HepG2 (cell line): ENCODE measurements around the gene ADPGK. TPM values are rescaled to one million over a fixed set of nuclear protein-coding genes. Genes with fewer than 3 reads are reported as not detected.

Source experiments
- ATAC-seq: fragments of 200-7000 bp; cut with Tn5 transposase; 3 replicates; pipeline ENCODE4 v1.9.1; 2020; ENCODE audit warnings: mild to moderate bottlenecking, moderate library complexity
- BruUV-seq: library from RNA; stranded (reverse); fragments of 400-500 nt; replicated peaks from 2 replicates; lab custom pipeline; 2021; lab: Mats Ljungman, UMichigan
- CTCF ChIA-PET: fragments of 300-600 bp; formaldehyde crosslinking; extraction: SDS; loops from one replicate; lab custom pipeline; 2021; ENCODE audit warnings: low total read pairs, inconsistent platforms, low intra/inter-chr PET ratio; lab: Yijun Ruan, JAX
- POLR2A ChIA-PET: fragments of 350-600 bp; sonication (Branson Sonifier 250); formaldehyde crosslinking; loops from one replicate; lab custom pipeline; 2020; ENCODE audit warnings: antibody characterized with exemption, inconsistent platforms; lab: Yijun Ruan, JAX
- DNase-seq: peaks from one replicate; pipeline ENCODE4 v3.0.0-alpha.2; 2015; ENCODE audit warnings: low spot score
- FAIRE-seq: peaks from 3 replicates; lab custom pipeline; 2011; peaks lifted over from hg19 to GRCh38; lab: Jason Lieb, UNC
- H2AFZ ChIP-seq: one replicate; pipeline ENCODE4 v1.6.1; 2011; ENCODE audit warnings: low read length, inconsistent platforms
- H3K27ac ChIP-seq: fragments of 300-600 bp; 3 replicates; pipeline ENCODE4 v1.8.0; 2011; ENCODE audit warnings: mixed run types, mild to moderate bottlenecking, mixed read lengths, low read length, inconsistent platforms; ENCODE audit not compliant: insufficient read depth; ENCODE audit errors: extremely low read length
- H3K27me3 ChIP-seq, 2 experiments: fragments of 200-600 bp in 1 of 2; 2 replicates in 1 of 2; 3 replicates in 1 of 2; pipeline versions ENCODE4 v1.6.0 to v1.8.0; 2011; ENCODE audit warnings: low read length in 2 of 2, mild to moderate bottlenecking in 2 of 2, moderate library complexity in 2 of 2, inconsistent platforms in 1 of 2; ENCODE audit not compliant: insufficient read depth in 2 of 2, control insufficient read depth in 1 of 2
- H3K36me3 ChIP-seq, 2 experiments: fragments of 200-600 bp in 1 of 2; replicated peaks in 1 of 2; 2 replicates in 1 of 2; 3 replicates in 1 of 2; pipeline versions ENCODE4 v1.5.1 to v1.8.0; 2011; ENCODE audit warnings: low read length in 2 of 2, inconsistent platforms in 1 of 2; ENCODE audit not compliant: insufficient read depth in 2 of 2, control insufficient read depth in 1 of 2
- H3K4me1 ChIP-seq: 2 replicates; pipeline ENCODE4 v1.5.1; 2012; ENCODE audit warnings: low read length, inconsistent platforms; ENCODE audit not compliant: insufficient read depth
- H3K4me2 ChIP-seq: 2 replicates; pipeline ENCODE4 v1.6.0; 2011; ENCODE audit warnings: low read depth, low read length, inconsistent platforms
- H3K4me3 ChIP-seq, 3 experiments: fragments of 200-600 bp in 1 of 3; sonication (generic), shearing (Covaris generic) in 1 of 3; replicated peaks in 1 of 3; 2 replicates each; pipeline ENCODE4 v1.5.1; 2011 to 2016; ENCODE audit warnings: low read length in 3 of 3, inconsistent platforms in 2 of 3, low read depth in 2 of 3, mild to moderate bottlenecking in 2 of 3, control low read depth in 1 of 3, mixed read lengths in 1 of 3; ENCODE audit not compliant: insufficient read depth in 1 of 3
- H3K79me2 ChIP-seq: one replicate; pipeline ENCODE4 v1.6.1; 2011; ENCODE audit warnings: low read length, inconsistent platforms; ENCODE audit not compliant: insufficient read depth
- H3K9ac ChIP-seq: 2 replicates; pipeline ENCODE4 v1.6.0; 2011; ENCODE audit warnings: mild to moderate bottlenecking, low read depth, low read length, inconsistent platforms; ENCODE audit not compliant: insufficient read depth
- H3K9me3 ChIP-seq: 2 replicates; pipeline ENCODE4 v1.5.1; 2012; ENCODE audit warnings: mild to moderate bottlenecking, low read length
- H4K20me1 ChIP-seq: 2 replicates; pipeline ENCODE4 v1.6.0; 2011; ENCODE audit warnings: inconsistent platforms, mild to moderate bottlenecking, low read length, moderate library complexity; ENCODE audit not compliant: insufficient read depth
- FIP1L1 ChIP-seq: fragments of 200-400 bp; formaldehyde crosslinking; IDR thresholded peaks from 2 replicates; pipeline ENCODE4 v1.6.1; 2018; ENCODE audit warnings: low read depth, mild to moderate bottlenecking, low read length, moderate library complexity, borderline replicate concordance; ENCODE audit not compliant: insufficient read depth
- FUBP1 ChIP-seq: sonication (generic); formaldehyde crosslinking; IDR thresholded peaks from 2 replicates; pipeline ENCODE4 v1.5.1; 2020; ENCODE audit warnings: missing genetic modification reagents, mild to moderate bottlenecking, borderline replicate concordance
- MED8 ChIP-seq: sonication (generic); formaldehyde crosslinking; IDR thresholded peaks from 2 replicates; pipeline ENCODE4 v1.8.1; 2023; ENCODE audit warnings: mild to moderate bottlenecking, missing genetic modification reagents; ENCODE audit not compliant: insufficient replicate concordance
- NR2F2 ChIP-seq: IDR thresholded peaks from 2 replicates; pipeline ENCODE4 v1.6.1; 2012; ENCODE audit warnings: low read depth, inconsistent platforms, borderline replicate concordance
- PLRG1 ChIP-seq: fragments of 450-650 bp; conservative IDR thresholded peaks from 2 replicates; pipeline ENCODE4 v1.6.1; 2016
- SNRNP70 ChIP-seq: fragments of 200-400 bp; formaldehyde crosslinking; IDR thresholded peaks from 2 replicates; pipeline ENCODE4 v1.6.1; 2017; ENCODE audit warnings: mild to moderate bottlenecking, low read depth, low read length, moderate library complexity
- TRIM22 ChIP-seq: fragments of 450-650 bp; IDR thresholded peaks from 2 replicates; pipeline ENCODE4 v1.6.1; 2017
- ZNF430 ChIP-seq: sonication (generic); formaldehyde crosslinking; IDR thresholded peaks from 2 replicates; pipeline ENCODE4 v1.9.0; 2021; ENCODE audit warnings: mild to moderate bottlenecking, missing genetic modification reagents
- ZNF572 ChIP-seq: sonication (generic); formaldehyde crosslinking; IDR thresholded peaks from 2 replicates; pipeline ENCODE4 v1.5.1; 2020; ENCODE audit warnings: mild to moderate bottlenecking, missing genetic modification reagents
- ZNF629 ChIP-seq: sonication (generic); formaldehyde crosslinking; conservative IDR thresholded peaks from 2 replicates; pipeline ENCODE4 v1.5.0; 2020; ENCODE audit warnings: missing genetic modification reagents
- ZNF687 ChIP-seq: sonication (generic); formaldehyde crosslinking; IDR thresholded peaks from 2 replicates; pipeline ENCODE4 v1.5.1; 2020; ENCODE audit warnings: mild to moderate bottlenecking, missing genetic modification reagents, moderate library complexity
- ZNF724P ChIP-seq: sonication (generic); formaldehyde crosslinking; IDR thresholded peaks from 2 replicates; pipeline ENCODE4 v1.8.0; 2022; ENCODE audit warnings: missing genetic modification reagents, borderline replicate concordance
- ZNF776 ChIP-seq: sonication (generic); formaldehyde crosslinking; IDR thresholded peaks from 2 replicates; pipeline ENCODE4 v1.4.0; 2020; ENCODE audit warnings: mild to moderate bottlenecking, missing genetic modification reagents
- WGBS: methylation state at CpG from one replicate; pipeline ENCODE4 v1.1.6; 2017; ENCODE audit warnings: low lambda C conversion rate; 5-methylcytosine and 5-hydroxymethylcytosine counted together
- in situ Hi-C: cut with HindIII; loops from 2 replicates; pipeline ENCODE4 v1.10.0; 2017; ENCODE audit warnings: low pct_unique_long_range_greater_than_20kb; ENCODE audit not compliant: extremely low pct_ligation_motif_present
- intact Hi-C: fragments of 100-400 bp; cut with micrococcal nuclease; formaldehyde crosslinking; loops from one replicate; pipeline ENCODE4 v1.10.0; 2022; ENCODE audit not compliant: unreplicated experiment
- polyA plus RNA-seq, 8 experiments: library from polyadenylated mRNA; depleted of rRNA in 3 of 8; stranded (reverse) in 7 of 8; unstranded in 1 of 8; fragments of >200 nt; fragmentation: Illumina TruSeq in 4 of 8; extraction: Trizol in 4 of 8; gene quantifications; 2 replicates each; pipeline versions ENCODE4 v1.2.1 to v1.2.3, GENCODE V29; 2011 to 2016; ENCODE audit warnings: low read depth in 4 of 8, missing spikeins in 1 of 8, mixed read lengths in 1 of 8; ENCODE audit not compliant: insufficient read depth in 1 of 8
- total RNA-seq, 5 experiments: library from RNA; depleted of rRNA; stranded (reverse); fragments of >200 nt; fragmentation: Illumina TruSeq; extraction: Trizol; gene quantifications; 2 replicates each; pipeline ENCODE4 v1.2.3, GENCODE V29; 2016; ENCODE audit warnings: low read depth in 1 of 5

Gene ADPGK
- total and polyA plus RNA-seq, 2 of the 13 experiments (the other 11 are each of a cell fraction or from before 2014, with no cell fraction given) = 61.6 to 67.5 TPM

GRCh38 chr15:72758182-72758581 is 25.4 kb downstream of the ADPGK start (continued):
- no peak for TF ChIP-seq ZNF687
- no peak for TF ChIP-seq PLRG1
- TF ChIP-seq ZNF724P (CRISPR knock-in tag) = no peak
- no peak for TF ChIP-seq TRIM22
- no peak for TF ChIP-seq ZNF572 (CRISPR knock-in tag)
- TF ChIP-seq, all 625 proteins: peak for 0

- DNase-seq (no peak), ATAC-seq (no peak)
- intact Hi-C loops = no loop called here
- no peaks in the 10 kb centered on the region for H3K27me3 ChIP-seq
- H3K4me3 ChIP-seq = no peak overlapping the region
- H3K4me2 ChIP-seq = no peak overlapping the region
- no peak overlapping the region for H3K9ac ChIP-seq
- no peaks in the 10 kb centered on the region for H4K20me1 ChIP-seq
- BruUV-seq = no TSS peak
- ChIA-PET CTCF (no interaction called here), POLR2A (no interaction called here)
- H3K4me1 ChIP-seq = no peaks in the 10 kb centered on the region
- H3K9me3 ChIP-seq = no peaks in the 10 kb centered on the region
- H3K36me3 ChIP-seq = peaks cover 23 to 68% of the 10 kb centered on the region in 2 experiments
- no peak overlapping the region for H3K27ac ChIP-seq
- H3K79me2 ChIP-seq = no peaks in the 10 kb centered on the region
- TF ChIP-seq SNRNP70 (no peak), ZNF776 (CRISPR knock-in tag) (no peak), FIP1L1 (no peak), NR2F2 (no peak), FUBP1 (CRISPR knock-in tag) (no peak), ZNF629 (CRISPR knock-in tag) (no peak), ZNF430 (CRISPR knock-in tag) (no peak), MED8 (CRISPR knock-in tag) (no peak)
- TF ChIP-seq, all 625 proteins: peak for 0
- no peak overlapping the region for H2AFZ ChIP-seq
- in situ Hi-C loops = no loop called here
- 97% methylated on average over 6 of the region's 6 CpGs for WGBS
- FAIRE-seq = no peak
Measured at GRCh38 chr15:72754096-72754495, 29.5 kb downstream of the ADPGK start.
